Measurements from ENCODE around the gene SLC48A1. TPM values are rescaled to one million over a fixed set of nuclear protein-coding genes. Genes with fewer than 3 reads are reported as not detected.

The SLC48A1 gene
- 20.5 to 29.4 TPM (median 25.2 TPM) in 5 replicates for total RNA-seq (2022; extraction: Qiagen RNA extraction)

DNA sequence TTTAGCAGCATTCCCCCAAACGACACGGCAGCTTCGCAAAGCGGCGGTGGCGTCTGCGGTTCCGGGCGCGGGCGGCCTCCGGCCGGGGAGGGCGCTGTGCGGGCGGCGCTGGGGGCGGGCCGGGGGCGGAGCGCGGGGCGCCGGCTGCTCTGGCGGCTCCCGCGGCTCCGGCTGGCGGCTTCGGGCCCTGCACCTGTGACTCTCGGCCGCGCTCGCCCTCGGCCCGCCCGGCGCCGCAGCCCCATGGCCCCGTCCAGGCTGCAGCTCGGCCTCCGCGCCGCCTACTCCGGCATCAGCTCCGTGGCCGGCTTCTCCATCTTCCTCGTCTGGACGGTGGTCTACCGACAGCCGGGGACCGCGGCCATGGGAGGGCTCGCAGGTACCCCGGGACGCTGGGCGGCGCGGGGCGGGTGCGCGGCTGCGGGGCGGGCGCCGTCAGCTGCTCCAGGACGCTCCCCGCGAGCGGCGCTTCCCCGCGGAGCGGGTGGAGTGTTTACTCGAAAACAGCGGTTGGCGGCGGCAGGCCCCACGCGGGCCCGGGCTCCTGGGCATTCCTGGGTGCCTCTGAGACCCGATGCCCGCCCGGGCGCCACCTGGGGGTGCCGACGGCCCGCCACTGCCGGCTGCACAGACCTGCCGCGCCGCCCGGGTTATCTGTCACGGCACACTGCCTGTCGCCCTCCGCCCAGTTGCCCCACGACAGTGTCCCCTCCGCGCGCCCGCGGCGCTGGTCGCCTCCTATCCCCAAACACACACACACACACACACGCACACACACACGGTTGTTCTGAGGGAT is at the start of gene SLC48A1:
TSS of gene SLC48A1 (plus strand) at position 177 of the 796 bp plus-strand sequence. CDS start at position 244, 67 bp downstream.

DNA sequence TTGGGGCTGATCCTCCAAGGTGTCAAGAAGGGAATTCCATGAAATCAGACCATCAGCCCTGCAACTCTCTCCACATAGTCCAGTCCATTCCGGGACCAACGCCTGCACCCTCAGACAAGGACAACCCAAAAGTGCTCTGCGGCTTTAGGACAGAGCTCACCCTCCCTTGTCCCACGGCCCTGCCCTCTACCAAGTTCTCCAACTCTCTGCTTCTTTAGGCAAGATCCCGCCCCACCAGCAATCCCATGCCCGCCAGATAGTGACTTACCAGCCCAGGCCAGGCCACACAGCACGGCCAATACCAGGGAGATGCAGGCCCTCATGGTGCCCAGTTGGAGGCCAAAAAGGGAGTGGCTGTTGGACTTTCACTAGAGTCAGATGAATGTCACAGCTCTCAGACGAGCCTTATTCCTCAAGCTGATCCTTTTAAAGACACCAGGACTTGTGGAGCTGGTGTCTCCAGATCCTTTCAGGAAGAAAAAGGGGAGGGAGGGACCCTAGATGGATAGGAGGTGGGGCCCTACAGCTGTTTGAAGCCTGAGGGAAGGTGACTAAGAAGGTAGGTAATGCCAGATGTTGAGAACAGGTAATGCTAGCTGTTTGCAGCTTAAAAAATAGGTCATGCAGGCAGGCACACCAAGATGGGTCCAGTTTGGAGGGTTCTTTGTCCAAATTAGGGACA is 47.8 kb upstream of the SLC48A1 start, which contains the start of gene ENDOU:
TSS of gene ENDOU (minus strand) at position 400 of the 682 bp plus-strand sequence. CDS start at position 323, 77 bp downstream.

DNA sequence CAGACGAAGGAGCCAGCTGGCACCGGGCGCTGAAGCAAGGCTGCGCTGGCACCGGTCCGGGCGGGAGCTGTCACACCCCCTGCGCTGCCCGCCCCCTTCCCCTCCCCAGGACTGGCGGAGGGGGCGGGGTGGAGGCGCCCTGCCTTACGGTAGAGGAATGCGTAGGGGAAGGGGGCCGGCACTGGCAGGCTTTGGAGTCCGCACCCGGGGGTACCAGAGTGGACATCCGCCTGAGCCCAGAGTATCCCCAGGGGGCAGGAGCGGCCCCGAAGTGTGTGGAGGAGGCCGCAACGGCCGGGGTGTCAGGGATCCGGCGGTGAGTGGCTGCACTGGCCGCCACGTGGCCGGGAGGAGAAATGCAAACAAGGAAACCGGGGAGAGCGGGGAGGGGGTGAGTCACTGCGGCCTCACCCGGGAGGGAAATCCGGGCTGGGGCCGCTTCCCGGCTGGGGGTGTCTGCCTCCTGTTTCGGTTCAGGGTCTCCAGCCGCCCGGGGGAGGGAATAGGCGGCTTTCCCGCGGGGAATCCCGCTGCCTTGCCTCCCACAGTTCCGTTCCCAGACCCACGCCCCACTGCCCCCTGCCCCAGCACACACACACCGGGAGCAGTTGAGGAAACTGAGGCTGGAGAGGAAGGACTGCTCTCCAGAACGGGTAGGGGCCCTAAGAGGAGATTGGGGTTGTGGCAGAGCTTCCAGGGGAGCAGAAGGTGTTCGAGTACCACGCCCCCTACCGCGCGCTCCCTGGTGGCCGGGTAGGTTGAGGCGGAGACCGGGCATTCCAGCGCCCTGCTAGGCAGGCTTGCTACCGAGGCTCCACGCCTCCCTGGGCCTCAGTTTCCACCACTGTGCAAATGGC is 14.0 kb upstream of the SLC48A1 start, which contains the start of gene RAPGEF3:
TSS of gene RAPGEF3 (minus strand) at position 47 of the 857 bp plus-strand sequence. CDS start 324 bp downstream, outside the sequence.

DNA sequence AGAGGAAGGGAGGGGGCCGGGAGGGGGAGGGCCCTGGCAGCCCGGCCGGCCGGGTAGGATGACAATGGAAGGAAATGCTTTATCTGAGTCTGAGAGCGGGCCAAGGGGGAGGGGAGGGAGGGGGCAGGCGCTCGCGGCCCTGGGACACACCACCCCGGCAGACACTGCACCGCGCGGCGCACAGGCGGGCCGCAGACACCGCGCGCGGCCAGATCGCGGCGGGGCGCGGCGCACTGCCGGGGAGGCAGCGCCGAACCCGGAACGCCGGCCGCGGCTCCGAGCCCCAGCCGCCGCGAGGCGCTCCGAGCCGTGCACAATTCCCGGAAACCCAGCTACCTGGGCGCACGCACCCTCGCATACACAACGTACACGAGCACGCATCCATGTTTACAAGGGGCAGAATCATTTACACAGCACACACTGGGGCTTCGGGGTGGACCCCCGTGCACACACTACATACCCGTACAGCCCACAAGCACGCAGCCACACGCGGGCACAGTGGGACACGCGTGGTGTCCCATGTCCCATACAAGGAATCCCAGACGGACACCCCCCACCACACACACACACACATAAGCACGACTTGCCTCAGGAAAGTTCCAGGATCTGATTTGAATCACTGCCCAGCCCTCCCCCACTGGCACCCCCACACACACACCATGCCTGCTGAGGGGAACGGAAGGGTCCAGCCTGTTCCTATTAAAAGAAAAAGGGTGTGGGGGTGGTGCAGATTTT is 47.0 kb downstream of the SLC48A1 start, which contains the start of gene HDAC7:
TSS of gene HDAC7 (minus strand) at position 8 of the 735 bp plus-strand sequence. CDS start 118 bp downstream, outside the sequence.

Other genes with a start within 250 kb of the SLC48A1 start
- 33.1 to 48.7 TPM (median 44.1 TPM) in 5 replicates for gene RPAP3, start 67.2 kb upstream of the SLC48A1 start, total RNA-seq (2022; extraction: Qiagen RNA extraction)
- gene ENDOU, start 47.7 kb upstream of the SLC48A1 start, total RNA-seq (2022; extraction: Qiagen RNA extraction) = not detected in 5 replicates
- gene RAPGEF3, start 14.4 kb upstream of the SLC48A1 start, total RNA-seq (2022; extraction: Qiagen RNA extraction) = 0.40 to 0.65 TPM (median 0.45 TPM) in 5 replicates
- 50.9 to 66.1 TPM (median 63.9 TPM) in 5 replicates for gene HDAC7, start 46.7 kb downstream of the SLC48A1 start, total RNA-seq (2022; extraction: Qiagen RNA extraction)
- gene VDR, start 131.8 kb downstream of the SLC48A1 start, total RNA-seq (2022; extraction: Qiagen RNA extraction) = 2.1 to 3.2 TPM (median 2.9 TPM) in 5 replicates
- gene TMEM106C, start 190.4 kb downstream of the SLC48A1 start, total RNA-seq (2022; extraction: Qiagen RNA extraction) = 119 to 142 TPM (median 127 TPM) in 5 replicates
- 0.07 to 0.15 TPM (median 0.10 TPM) in 4 of 5 replicates, not detected in the other for gene COL2A1, start 231.2 kb downstream of the SLC48A1 start, total RNA-seq (2022; extraction: Qiagen RNA extraction)

Data from A549 treated with Mapracorat at 1 μM for 4 hours (cell line).